HepG2 (cell line): ENCODE results near the gene RABGGTB. TPM values are rescaled to one million over a fixed set of nuclear protein-coding genes. Genes with fewer than 3 reads are reported as not detected.
A peak's percentile ranks its signal among the peaks of the same experiment; 100 is the strongest.

ENCODE experiments used
- AKAP8 ChIP-seq: sonication (generic); formaldehyde crosslinking; IDR thresholded peaks from 2 replicates; pipeline ENCODE4 v1.5.1; 2020; ENCODE audit warnings: mild to moderate bottlenecking, missing genetic modification reagents
- BATF2 ChIP-seq: sonication (generic); formaldehyde crosslinking; IDR thresholded peaks from 2 replicates; pipeline ENCODE4 v1.8.0; 2022; ENCODE audit warnings: mild to moderate bottlenecking, missing genetic modification reagents, moderate library complexity
- BORCS8-MEF2B ChIP-seq: sonication (generic); formaldehyde crosslinking; IDR thresholded peaks from 2 replicates; pipeline ENCODE4 v1.8.0; 2022; ENCODE audit warnings: mild to moderate bottlenecking, missing genetic modification reagents
- CBX1 ChIP-seq: IDR thresholded peaks from one replicate; pipeline ENCODE4 v1.6.1; 2016; ENCODE audit warnings: antibody characterized with exemption, low read depth
- FOXM1 ChIP-seq: sonication (generic); formaldehyde crosslinking; IDR thresholded peaks from 2 replicates; pipeline ENCODE4 v1.5.0; 2020; ENCODE audit warnings: missing genetic modification reagents
- KLF13 ChIP-seq: sonication (generic); formaldehyde crosslinking; IDR thresholded peaks from 2 replicates; pipeline ENCODE4 v1.4.0; 2020; ENCODE audit warnings: mild to moderate bottlenecking, missing genetic modification reagents
- MED13 ChIP-seq: sonication (generic); formaldehyde crosslinking; IDR thresholded peaks from 2 replicates; pipeline ENCODE4 v1.5.0; 2020; ENCODE audit warnings: missing genetic modification reagents
- PHF21A ChIP-seq: sonication (generic); formaldehyde crosslinking; IDR thresholded peaks from 2 replicates; pipeline ENCODE4 v1.5.0; 2020; ENCODE audit warnings: mild to moderate bottlenecking, missing genetic modification reagents
- POGZ ChIP-seq: sonication (generic); formaldehyde crosslinking; IDR thresholded peaks from 2 replicates; pipeline ENCODE4 v1.4.0; 2020; ENCODE audit warnings: mild to moderate bottlenecking, missing genetic modification reagents
- THAP9 ChIP-seq: sonication (generic); formaldehyde crosslinking; IDR thresholded peaks from 2 replicates; pipeline ENCODE4; 2020; ENCODE audit warnings: missing genetic modification reagents, mild to moderate bottlenecking, borderline replicate concordance
- THYN1 ChIP-seq: sonication (generic); formaldehyde crosslinking; IDR thresholded peaks from 2 replicates; pipeline ENCODE4 v1.8.1; 2023; ENCODE audit warnings: low read depth, mild to moderate bottlenecking, moderate library complexity, missing genetic modification reagents, borderline replicate concordance
- WIZ ChIP-seq: sonication (generic); formaldehyde crosslinking; IDR thresholded peaks from 2 replicates; pipeline ENCODE4 v1.5.1; 2020; ENCODE audit warnings: mild to moderate bottlenecking, missing genetic modification reagents
- ZNF143 ChIP-seq: sonication (generic); formaldehyde crosslinking; IDR thresholded peaks from 2 replicates; pipeline ENCODE4 v1.4.0; 2020; ENCODE audit warnings: missing genetic modification reagents
- ZNF256 ChIP-seq: sonication (generic); formaldehyde crosslinking; conservative IDR thresholded peaks from 2 replicates; pipeline ENCODE4 v1.4.0; 2020; ENCODE audit warnings: missing genetic modification reagents
- ZNF318 ChIP-seq: sonication (generic); formaldehyde crosslinking; IDR thresholded peaks from 2 replicates; pipeline ENCODE4 v1.4.0; 2020; ENCODE audit warnings: mild to moderate bottlenecking, missing genetic modification reagents
- ZNF354B ChIP-seq: sonication (generic); formaldehyde crosslinking; IDR thresholded peaks from 2 replicates; pipeline ENCODE4 v1.8.0; 2022; ENCODE audit warnings: mild to moderate bottlenecking, missing genetic modification reagents
- ZNF577 ChIP-seq: sonication (generic); formaldehyde crosslinking; IDR thresholded peaks from 2 replicates; pipeline ENCODE4 v1.4.0; 2020; ENCODE audit warnings: mild to moderate bottlenecking, low read depth, missing genetic modification reagents, borderline replicate concordance
- ZNF781 ChIP-seq: sonication (generic); formaldehyde crosslinking; IDR thresholded peaks from 2 replicates; pipeline ENCODE4 v1.5.1; 2020; ENCODE audit warnings: borderline replicate concordance, mild to moderate bottlenecking, missing genetic modification reagents; ENCODE audit errors: not compliant biosample characterization
- polyA plus RNA-seq, 8 experiments: library from polyadenylated mRNA; depleted of rRNA in 3 of 8; stranded (reverse) in 7 of 8; unstranded in 1 of 8; fragments of >200 nt; fragmentation: Illumina TruSeq in 4 of 8; extraction: Trizol in 4 of 8; gene quantifications; 2 replicates each; pipeline versions ENCODE4 v1.2.1 to v1.2.3, GENCODE V29; 2011 to 2016; ENCODE audit warnings: low read depth in 4 of 8, missing spikeins in 1 of 8, mixed read lengths in 1 of 8; ENCODE audit not compliant: insufficient read depth in 1 of 8
- total RNA-seq, 5 experiments: library from RNA; depleted of rRNA; stranded (reverse); fragments of >200 nt; fragmentation: Illumina TruSeq; extraction: Trizol; gene quantifications; 2 replicates each; pipeline ENCODE4 v1.2.3, GENCODE V29; 2016; ENCODE audit warnings: low read depth in 1 of 5

RABGGTB gene
- total and polyA plus RNA-seq, 2 of the 13 experiments (the other 11 are each of a cell fraction or from before 2014, with no cell fraction given), result 185 to 290 TPM

GRCh38 chr1:75785983-75786853 lies at the start of gene RABGGTB (continued):
- TF ChIP-seq THAP9 (CRISPR knock-in tag) (peak; percentile 84; the same call in 1 of the 2 replicates), ZNF577 (no peak), BORCS8-MEF2B (peak; percentile 59; the same call in 1 of the 2 replicates), PHF21A (CRISPR knock-in tag) (peak; percentile 38; the same call in 1 of the 2 replicates), KLF13 (no peak), WIZ (0 out of 2 replicates have a peak, but pooled peaks have one; percentile 43), ZNF143 (CRISPR knock-in tag) (peak; percentile 65), FOXM1 (no peak), CBX1 (no peak), THYN1 (CRISPR knock-in tag) (no peak), POGZ (CRISPR knock-in tag) (peak; percentile 84), MED13 (CRISPR knock-in tag) (no peak), ZNF256 (CRISPR knock-in tag) (no peak; the same call in 1 of the 2 replicates), ZNF781 (CRISPR knock-in tag) (peak; percentile 58), ZNF354B (CRISPR knock-in tag) (no peak), BATF2 (no peak), ZNF318 (CRISPR knock-in tag) (no peak), AKAP8 (no peak)
